ENCODE measurements around the gene CAMTA1. TPM values are rescaled to one million over a fixed set of nuclear protein-coding genes. Genes with fewer than 3 reads are reported as not detected.
"Not testable (repeated sequence)": the region's sequence is repeated elsewhere in the genome, so short reads cannot be mapped to it uniquely, and the experiment has no call there.

The CAMTA1 gene
- total RNA-seq, 4 donors from 2014 or later: 45.3 to 68.9 (median 62.0) TPM

- DNase-seq (ENCODE audit: low spot score) (no peak), ATAC-seq (ENCODE audit: low FRiP score) (no peak)
- TF ChIP-seq CTCF (IDR thresholded peaks at IDR 0.05): no peak
Observed at GRCh38 chr1:7691576-7691975, 906.3 kb downstream of the CAMTA1 start.

- TF ChIP-seq CTCF (IDR thresholded peaks at IDR 0.05): no peak
- DNase-seq (ENCODE audit: low spot score) (no peak), ATAC-seq (ENCODE audit: low FRiP score) (no peak)
Observed at GRCh38 chr1:7692005-7692404, 906.8 kb downstream of the CAMTA1 start.

- ATAC-seq (ENCODE audit: low FRiP score); DNase-seq (ENCODE audit: low spot score): not testable (repeated sequence)
Observed at GRCh38 chr1:7693037-7693436, 907.8 kb downstream of the CAMTA1 start.

- DNase-seq (ENCODE audit: low spot score) (no peak), ATAC-seq (ENCODE audit: low FRiP score) (no peak)
- TF ChIP-seq CTCF (IDR thresholded peaks at IDR 0.05): no peak
Observed at GRCh38 chr1:7693662-7694061, 908.4 kb downstream of the CAMTA1 start.

GRCh38 chr1:7694600-7695496 lies 909.6 kb downstream of the CAMTA1 start:
- no peak for ATAC-seq (ENCODE audit: low FRiP score)
- no peak for TF ChIP-seq CTCF (IDR thresholded peaks at IDR 0.05)
- DNase-seq (ENCODE audit: low spot score): no peak

- DNase-seq (ENCODE audit: low spot score) (no peak), ATAC-seq (ENCODE audit: low FRiP score) (no peak)
- no peak for TF ChIP-seq CTCF (IDR thresholded peaks at IDR 0.05)
Observed at GRCh38 chr1:7695497-7696117, 910.4 kb downstream of the CAMTA1 start.

GRCh38 chr1:7698641-7699040 lies 913.4 kb downstream of the CAMTA1 start:
- ATAC-seq (ENCODE audit: low FRiP score) (no peak), DNase-seq (ENCODE audit: low spot score) (no peak)
- no peak for TF ChIP-seq CTCF (IDR thresholded peaks at IDR 0.05)

Measured in omental fat pad (tissue), 4 donors.